HG03571 (cell line): ENCODE measurements around the gene SIX3.

ENCODE experiments used
- ATAC-seq: cut with Tn5 transposase; IDR thresholded peaks from one replicate; pipeline ENCODE4 v1.9.1; 2021; ENCODE audit not compliant: unreplicated experiment

The SIX3 gene

DNA sequence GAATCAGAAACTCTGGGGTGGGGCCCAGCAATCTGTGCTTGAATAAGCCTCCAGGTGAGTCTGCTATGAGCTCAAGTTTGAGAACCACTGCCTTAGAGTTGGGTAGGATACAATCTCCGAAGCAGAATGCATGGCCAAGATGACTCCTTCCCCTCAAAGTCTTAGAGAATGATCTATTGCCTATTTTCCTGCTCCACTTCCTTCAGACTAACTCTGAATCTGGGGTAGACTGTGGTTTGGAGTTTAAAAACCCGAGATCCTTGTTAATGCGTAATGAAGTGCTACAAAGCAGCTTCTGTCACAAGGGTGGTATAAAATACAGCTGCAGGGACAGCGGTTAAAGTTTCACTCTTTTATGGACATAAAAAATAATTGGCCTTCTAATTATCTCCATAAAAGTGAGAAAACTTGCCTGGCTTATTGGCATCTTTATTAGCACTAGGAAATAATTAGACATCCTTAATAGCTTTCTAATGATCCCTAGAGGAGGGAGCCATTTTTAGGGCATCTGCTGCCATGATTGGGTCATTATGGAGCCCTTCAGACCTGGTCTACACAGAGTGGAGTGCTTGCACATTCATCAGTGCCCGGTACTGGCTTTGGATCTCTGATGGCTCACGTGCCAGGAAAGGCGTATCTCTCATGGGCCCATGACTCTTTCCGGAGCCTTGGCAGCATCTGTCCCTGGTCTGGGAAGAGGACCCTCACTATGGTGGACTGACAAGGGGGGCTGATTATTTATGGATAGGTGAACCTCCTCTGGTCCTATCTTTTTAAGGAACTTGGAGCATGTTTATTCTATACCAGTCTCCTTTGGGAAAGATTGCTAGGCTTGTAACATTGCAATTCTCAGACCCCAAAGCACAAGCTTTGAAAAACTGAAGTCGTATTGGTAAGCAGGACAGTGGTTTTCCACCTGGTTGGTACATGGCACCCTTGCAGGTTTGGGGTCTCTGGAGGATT is 39.5 kb downstream of the SIX3 start:
- no peak for ATAC-seq

- ATAC-seq: no peak
Observed at GRCh38 chr2:44981714-44982108, 40.2 kb downstream of the SIX3 start.

DNA sequence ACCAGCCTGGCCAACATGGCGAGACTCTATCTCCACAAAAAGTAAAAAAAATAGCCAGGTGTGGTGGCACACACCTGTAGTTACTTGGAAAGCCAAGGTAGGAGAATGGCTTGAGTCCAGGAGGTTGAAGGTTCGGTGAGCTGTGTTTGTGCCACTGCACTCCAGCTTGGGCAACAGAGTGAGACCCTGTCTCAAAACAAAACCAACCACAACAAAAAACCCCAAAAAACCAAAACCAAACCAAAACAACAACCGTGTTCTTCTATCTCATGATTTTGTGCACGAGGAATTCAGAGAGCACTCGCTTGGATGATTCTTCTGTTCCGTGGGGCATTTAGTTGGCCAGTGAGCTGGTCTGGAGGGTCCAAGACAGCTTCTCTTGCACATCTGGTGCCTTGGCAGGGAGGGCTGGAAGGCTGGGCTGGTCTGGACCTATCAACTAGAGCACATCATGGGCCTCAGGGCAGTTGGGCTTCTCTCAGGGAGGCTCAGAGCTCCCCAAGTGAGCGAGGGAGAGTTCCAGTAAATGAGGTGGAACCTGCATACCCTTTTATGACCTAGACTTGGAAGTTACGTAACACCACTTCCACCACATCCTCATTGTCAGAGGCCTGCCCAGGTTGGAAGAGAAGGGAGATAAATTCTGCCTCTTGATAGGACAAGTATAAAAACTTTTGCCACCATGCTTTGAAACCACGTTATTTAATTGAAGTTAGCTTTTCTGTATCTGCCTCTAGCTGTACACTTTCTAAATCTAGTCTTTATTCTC is 42.5 kb downstream of the SIX3 start:
- ATAC-seq: no peak

- no peak for ATAC-seq
Observed at GRCh38 chr2:44989176-44989575, 47.7 kb downstream of the SIX3 start.

DNA sequence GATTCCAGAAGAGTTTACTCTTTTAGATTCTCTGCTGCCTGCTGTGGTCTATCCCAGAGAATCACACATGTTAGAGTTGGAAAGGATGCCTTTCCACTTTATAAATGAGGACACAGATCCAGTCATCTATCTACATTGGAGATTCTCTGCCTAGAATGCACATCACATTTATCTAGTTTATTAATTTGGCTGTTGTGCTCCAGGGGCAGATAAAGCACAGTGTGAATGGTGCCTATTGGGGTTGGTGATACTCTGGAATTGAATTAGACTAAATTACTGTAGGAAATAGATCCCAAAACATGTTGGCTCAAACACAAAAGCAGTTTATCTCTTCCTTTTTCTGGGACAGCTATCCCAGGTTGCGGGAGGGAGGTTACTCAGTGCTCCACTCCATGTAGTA is 52.9 kb downstream of the SIX3 start:
- no peak for ATAC-seq
